ENCODE measurements around the gene MAPK10. TPM values are rescaled to one million over a fixed set of nuclear protein-coding genes. Genes with fewer than 3 reads are reported as not detected.

Gene MAPK10
- total RNA-seq, 6 experiments from 2014 or later, result 0.74 to 1.9 (median 1.6) TPM

DNA sequence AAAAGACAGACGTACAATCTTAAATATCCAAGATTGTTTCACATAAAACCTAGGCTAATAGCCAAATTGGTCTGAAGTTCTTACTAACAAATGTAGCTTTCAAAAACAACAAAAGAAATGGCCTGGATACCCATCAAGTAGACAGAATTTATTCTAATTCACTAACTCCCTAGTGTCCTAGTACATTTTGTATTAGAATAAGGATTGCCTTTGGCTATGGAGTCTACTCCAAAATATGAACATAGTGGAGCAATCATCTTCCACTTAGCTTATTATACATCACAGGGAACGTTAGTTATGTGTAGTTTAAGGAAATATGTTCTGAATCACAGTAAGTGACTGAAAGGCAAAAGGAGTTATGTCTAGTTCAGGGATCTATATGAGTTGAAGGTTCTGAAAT is 81.7 kb downstream of the MAPK10 start:
- Histone ChIP-seq H3K4me3 (no peak overlapping the region), H3K36me3 (no peaks in the 10 kb centered on the region), H3K4me1 (no peaks in the 10 kb centered on the region), H3K9me3 (no peaks in the 10 kb centered on the region), H3K27ac (no peak overlapping the region), H3K27me3 (peaks cover 0 to 5% of the 10 kb centered on the region in 2 donors)
- TF ChIP-seq, protein P1, sequence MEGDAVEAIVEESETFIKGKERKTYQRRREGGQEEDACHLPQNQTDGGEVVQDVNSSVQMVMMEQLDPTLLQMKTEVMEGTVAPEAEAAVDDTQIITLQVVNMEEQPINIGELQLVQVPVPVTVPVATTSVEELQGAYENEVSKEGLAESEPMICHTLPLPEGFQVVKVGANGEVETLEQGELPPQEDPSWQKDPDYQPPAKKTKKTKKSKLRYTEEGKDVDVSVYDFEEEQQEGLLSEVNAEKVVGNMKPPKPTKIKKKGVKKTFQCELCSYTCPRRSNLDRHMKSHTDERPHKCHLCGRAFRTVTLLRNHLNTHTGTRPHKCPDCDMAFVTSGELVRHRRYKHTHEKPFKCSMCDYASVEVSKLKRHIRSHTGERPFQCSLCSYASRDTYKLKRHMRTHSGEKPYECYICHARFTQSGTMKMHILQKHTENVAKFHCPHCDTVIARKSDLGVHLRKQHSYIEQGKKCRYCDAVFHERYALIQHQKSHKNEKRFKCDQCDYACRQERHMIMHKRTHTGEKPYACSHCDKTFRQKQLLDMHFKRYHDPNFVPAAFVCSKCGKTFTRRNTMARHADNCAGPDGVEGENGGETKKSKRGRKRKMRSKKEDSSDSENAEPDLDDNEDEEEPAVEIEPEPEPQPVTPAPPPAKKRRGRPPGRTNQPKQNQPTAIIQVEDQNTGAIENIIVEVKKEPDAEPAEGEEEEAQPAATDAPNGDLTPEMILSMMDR (IDR thresholded peaks at IDR 0.05), result no peak
- no peak for TF ChIP-seq POLR2A (IDR thresholded peaks at IDR 0.05)
- DNase-seq (no peak), ATAC-seq (no peak)
- intact Hi-C loops (cut with DNase I), result no loop called here
- 26% methylated on average over 2 of the region's 2 CpGs for WGBS (ENCODE audit: insufficient coverage, low coverage, low lambda C conversion rate, missing lambda C conversion rate)

- ATAC-seq, result no peak
- intact Hi-C loops (cut with DNase I), result no loop called here
- Histone ChIP-seq H3K27me3 (peaks cover 0 to 5% of the 10 kb centered on the region in 2 donors), H3K4me3 (no peak overlapping the region), H3K36me3 (no peaks in the 10 kb centered on the region), H3K27ac (no peak overlapping the region), H3K9me3 (no peaks in the 10 kb centered on the region), H3K4me1 (no peaks in the 10 kb centered on the region)
- no peak for DNase-seq
- TF ChIP-seq POLR2A (IDR thresholded peaks at IDR 0.05), result no peak
- TF ChIP-seq, protein P1 (IDR thresholded peaks at IDR 0.05), result no peak
Observed at GRCh38 chr4:86274642-86275041, 85.2 kb downstream of the MAPK10 start.

DNA sequence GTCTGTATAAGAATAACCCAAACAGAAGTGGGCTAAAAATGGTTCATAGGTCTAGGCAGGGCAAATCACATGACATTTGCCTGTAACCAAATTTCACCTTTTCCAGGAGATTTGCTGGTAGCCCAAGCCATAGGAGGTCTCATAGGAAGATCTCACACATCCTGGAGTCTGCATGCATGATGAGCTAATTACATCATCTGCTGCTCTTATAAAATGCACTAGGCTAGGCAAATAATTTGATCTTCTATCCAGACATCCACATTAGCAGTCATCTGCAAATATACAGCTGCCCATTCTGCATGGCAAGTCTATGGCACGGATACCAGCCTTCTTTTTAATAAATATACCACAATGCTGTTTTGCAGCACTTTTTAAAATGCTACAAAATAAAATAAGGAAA is 87.2 kb downstream of the MAPK10 start:
- intact Hi-C loops (cut with DNase I), result no loop called here
- peaks cover 0 to 5% of the 10 kb centered on the region in 2 donors for H3K27me3 ChIP-seq
- H3K4me1 ChIP-seq, result no peaks in the 10 kb centered on the region
- no peak overlapping the region for H3K27ac ChIP-seq
- no peak for DNase-seq
- ATAC-seq, result no peak
- 31% methylated on average over 1 of the region's 1 CpG for WGBS (ENCODE audit: insufficient coverage, low coverage, low lambda C conversion rate, missing lambda C conversion rate)
- no peak overlapping the region for H3K4me3 ChIP-seq
- H3K36me3 ChIP-seq, result no peaks in the 10 kb centered on the region
- TF ChIP-seq, protein P1 (IDR thresholded peaks at IDR 0.05), result no peak
- no peak for TF ChIP-seq POLR2A (IDR thresholded peaks at IDR 0.05)
- H3K9me3 ChIP-seq, result no peaks in the 10 kb centered on the region

DNA sequence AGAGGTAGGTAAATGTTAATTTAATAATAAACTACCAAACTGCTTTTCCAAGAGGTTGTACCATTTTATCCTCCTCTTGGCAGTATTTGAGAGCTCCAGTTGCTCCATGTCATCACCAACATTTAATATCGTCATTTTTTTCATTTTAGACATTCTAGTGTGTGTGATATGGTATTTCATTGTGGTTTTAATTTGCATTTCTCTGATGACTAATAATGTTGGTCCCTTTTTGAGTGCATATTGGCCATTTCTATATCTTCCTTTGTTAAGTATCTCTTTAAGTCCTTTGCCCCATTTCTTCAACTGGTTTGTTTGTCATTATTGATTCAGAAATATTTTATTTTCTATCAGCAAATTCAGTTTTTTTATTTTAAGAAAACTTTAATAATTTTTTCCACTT is 88.8 kb downstream of the MAPK10 start:
- H3K9me3 ChIP-seq, result no peaks in the 10 kb centered on the region
- ATAC-seq (no peak), DNase-seq (no peak)
- no peak overlapping the region for H3K27ac ChIP-seq
- peaks cover 0 to 5% of the 10 kb centered on the region in 2 donors for H3K27me3 ChIP-seq
- TF ChIP-seq, protein P1 (IDR thresholded peaks at IDR 0.05), result no peak
- no peak for TF ChIP-seq POLR2A (IDR thresholded peaks at IDR 0.05)
- H3K4me3 ChIP-seq, result no peak overlapping the region
- WGBS (ENCODE audit: insufficient coverage, low coverage, low lambda C conversion rate, missing lambda C conversion rate), result 54% methylated on average over 1 of the region's 1 CpG
- H3K4me1 ChIP-seq, result no peaks in the 10 kb centered on the region
- H3K36me3 ChIP-seq, result no peaks in the 10 kb centered on the region
- intact Hi-C loops (cut with DNase I), result no loop called here

GRCh38 chr4:86269354-86269753 is 90.5 kb downstream of the MAPK10 start:
- no peak for TF ChIP-seq POLR2A (IDR thresholded peaks at IDR 0.05)
- TF ChIP-seq, protein P1 (IDR thresholded peaks at IDR 0.05), result no peak
- ATAC-seq (no peak), DNase-seq (no peak)
- no peak overlapping the region for H3K4me3 ChIP-seq
- H3K27ac ChIP-seq, result no peak overlapping the region
- intact Hi-C loops (cut with DNase I), result no loop called here
- no peaks in the 10 kb centered on the region for H3K27me3 ChIP-seq
- no peaks in the 10 kb centered on the region for H3K36me3 ChIP-seq
- H3K9me3 ChIP-seq, result no peaks in the 10 kb centered on the region
- no peaks in the 10 kb centered on the region for H3K4me1 ChIP-seq
- 33% methylated on average over 1 of the region's 1 CpG for WGBS (ENCODE audit: insufficient coverage, low coverage, low lambda C conversion rate, missing lambda C conversion rate)
